ENCODE measurements around the gene OR4C11. TPM values are rescaled to one million over a fixed set of nuclear protein-coding genes. Genes with fewer than 3 reads are reported as not detected.

OR4C11 gene
- not detected for total RNA-seq

- ATAC-seq: no peak
Measured at GRCh38 chr11:55607545-55607944, at the start of gene OR4C11. Gene OR4C11, minus strand, starts transcription at chr11:55607645. Its CDS starts 3,272 bp downstream, at chr11:55604373.

- no peak for ATAC-seq
Measured at GRCh38 chr11:55655096-55655495, 47.7 kb upstream of the OR4C11 start.

GRCh38 chr11:55652560-55652959 is 45.1 kb upstream of the OR4C11 start:
- ATAC-seq: no peak

- ATAC-seq: no peak
Measured at GRCh38 chr11:55648027-55648426, 40.6 kb upstream of the OR4C11 start, which contains the start of gene OR4S2. Gene OR4S2, plus strand, starts transcription at chr11:55648327. Its CDS starts 2,577 bp downstream, at chr11:55650904.

GRCh38 chr11:55634813-55635212 is 27.4 kb upstream of the OR4C11 start, which contains the start of gene OR4P4:
Gene OR4P4, plus strand, starts transcription at chr11:55635113.
- ATAC-seq: no peak

GRCh38 chr11:55624531-55624930 is 17.1 kb upstream of the OR4C11 start:
- no peak for ATAC-seq

GRCh38 chr11:55572548-55572947 is 34.9 kb downstream of the OR4C11 start:
- ATAC-seq: no peak

GRCh38 chr11:55571828-55572227 is 35.6 kb downstream of the OR4C11 start, which contains the start of gene OR4C16:
Gene OR4C16, plus strand, starts transcription at chr11:55572128. Its CDS starts 0 bp downstream, at chr11:55572128.
- no peak for ATAC-seq

- no peak for ATAC-seq
Measured at GRCh38 chr11:55554169-55554568, 53.3 kb downstream of the OR4C11 start, which contains the start of gene OR4C15. Gene OR4C15, plus strand, starts transcription at chr11:55554469. Its CDS starts 0 bp downstream, at chr11:55554469.

Other genes with a start within 250 kb of the OR4C11 start
- not detected for gene OR4A15, start 239.7 kb downstream of the OR4C11 start, total RNA-seq
- not detected for gene OR4C15, start 53.2 kb downstream of the OR4C11 start, total RNA-seq
- not detected for gene OR4C16, start 35.5 kb downstream of the OR4C11 start, total RNA-seq
- not detected for gene OR4P4, start 27.5 kb upstream of the OR4C11 start, total RNA-seq
- not detected for gene OR4S2, start 40.7 kb upstream of the OR4C11 start, total RNA-seq
- gene OR4C6, start 54.6 kb upstream of the OR4C11 start, total RNA-seq: not detected
- gene OR5D13, start 165.8 kb upstream of the OR4C11 start, total RNA-seq: not detected
- gene OR5D14, start 187.9 kb upstream of the OR4C11 start, total RNA-seq: not detected
- not detected for gene OR5L1, start 203.7 kb upstream of the OR4C11 start, total RNA-seq
- not detected for gene OR5D18, start 212.0 kb upstream of the OR4C11 start, total RNA-seq
- gene OR5L2, start 219.6 kb upstream of the OR4C11 start, total RNA-seq: not detected
- not detected for gene OR5D16, start 231.1 kb upstream of the OR4C11 start, total RNA-seq